Right lobe of liver (tissue), 4 donors: ENCODE measurements around the gene PGA4.

Experiments used
- POLR2A ChIP-seq: fragments of 450-650 bp; IDR thresholded peaks from one replicate; pipeline ENCODE4 v1.6.1; 2017; ENCODE audit warnings: antibody characterized with exemption, mild to moderate bottlenecking
- TF ChIP-seq, protein P1 (sequence below), 4 donors: fragments of 200-600 bp in 3 of 4; fragments of 450-650 bp in 1 of 4; IDR thresholded peaks; one replicate each; pipeline versions ENCODE4 v1.5.1 to v1.8.0; 2016 to 2022; ENCODE audit warnings: antibody characterized with exemption in 4 of 4, mild to moderate bottlenecking in 2 of 4
- donor health status: DM: no; HTN: no; CAD: no.
- donor health status: DM: no; HTN: no; CAD: no.
- donor health status: DM: no; HTN: yes; CAD: no.

DNA sequence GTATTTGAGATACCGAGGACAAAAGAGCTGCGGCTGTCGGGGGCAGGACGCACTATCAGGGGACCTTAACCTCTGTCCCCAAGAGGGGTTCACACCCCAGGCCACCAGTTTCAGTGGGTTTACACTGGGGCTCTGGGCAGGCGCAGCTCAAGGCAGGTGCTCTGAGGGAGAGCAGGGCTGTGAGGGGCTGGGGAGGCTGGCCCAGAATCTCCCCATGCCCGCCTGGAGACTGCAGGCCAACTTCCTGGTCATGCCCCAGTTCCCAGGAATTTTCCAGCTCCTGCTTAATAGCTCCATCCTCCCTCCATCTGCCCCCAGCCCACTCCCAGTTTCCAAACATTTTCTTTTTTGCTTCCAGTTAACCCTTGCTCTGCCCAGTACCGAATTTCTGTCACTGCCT, 26.4 kb upstream of the PGA4 start:
- TF ChIP-seq, protein P1, sequence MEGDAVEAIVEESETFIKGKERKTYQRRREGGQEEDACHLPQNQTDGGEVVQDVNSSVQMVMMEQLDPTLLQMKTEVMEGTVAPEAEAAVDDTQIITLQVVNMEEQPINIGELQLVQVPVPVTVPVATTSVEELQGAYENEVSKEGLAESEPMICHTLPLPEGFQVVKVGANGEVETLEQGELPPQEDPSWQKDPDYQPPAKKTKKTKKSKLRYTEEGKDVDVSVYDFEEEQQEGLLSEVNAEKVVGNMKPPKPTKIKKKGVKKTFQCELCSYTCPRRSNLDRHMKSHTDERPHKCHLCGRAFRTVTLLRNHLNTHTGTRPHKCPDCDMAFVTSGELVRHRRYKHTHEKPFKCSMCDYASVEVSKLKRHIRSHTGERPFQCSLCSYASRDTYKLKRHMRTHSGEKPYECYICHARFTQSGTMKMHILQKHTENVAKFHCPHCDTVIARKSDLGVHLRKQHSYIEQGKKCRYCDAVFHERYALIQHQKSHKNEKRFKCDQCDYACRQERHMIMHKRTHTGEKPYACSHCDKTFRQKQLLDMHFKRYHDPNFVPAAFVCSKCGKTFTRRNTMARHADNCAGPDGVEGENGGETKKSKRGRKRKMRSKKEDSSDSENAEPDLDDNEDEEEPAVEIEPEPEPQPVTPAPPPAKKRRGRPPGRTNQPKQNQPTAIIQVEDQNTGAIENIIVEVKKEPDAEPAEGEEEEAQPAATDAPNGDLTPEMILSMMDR (IDR thresholded peaks at IDR 0.05), result no peak
- no peak for TF ChIP-seq POLR2A
